GM12878 (cell line): ENCODE results near the gene VAT1. TPM values are rescaled to one million over a fixed set of nuclear protein-coding genes. Genes with fewer than 3 reads are reported as not detected.

Experiments
- ATAC-seq: fragments of 200-7000 bp; cut with Tn5 transposase; 3 replicates; pipeline ENCODE4 v1.9.1; 2020; ENCODE audit warnings: mild to moderate bottlenecking, moderate library complexity
- BruUV-seq: library from RNA; stranded (reverse); fragments of 400-500 nt; replicated peaks from 2 replicates; lab custom pipeline; 2021; lab: Mats Ljungman, UMichigan
- CTCF ChIA-PET: fragments of 300-600 bp; sonication (Branson Sonifier 250); formaldehyde crosslinking; extraction: SDS; loops from one replicate; lab custom pipeline; 2021; ENCODE audit warnings: inconsistent platforms; lab: Yijun Ruan, JAX
- POLR2A ChIA-PET: fragments of 350-600 bp; formaldehyde crosslinking; extraction: SDS; loops from one replicate; lab custom pipeline; 2021; ENCODE audit warnings: inconsistent platforms; lab: Charles Lee
- RAD21 ChIA-PET: fragments of 300-600 bp; sonication (Branson Sonifier 250); formaldehyde crosslinking; loops from one replicate; lab custom pipeline; 2023; ENCODE audit warnings: antibody characterized with exemption; ENCODE audit not compliant: unreplicated experiment; lab: Charles Lee
- SMC1A ChIA-PET: fragments of 300-600 bp; sonication (Branson Sonifier 250); formaldehyde crosslinking; loops from one replicate; lab custom pipeline; 2023; ENCODE audit not compliant: unreplicated experiment, uncharacterized antibody; lab: Charles Lee
- DNase-seq: peaks from one replicate; pipeline ENCODE4 v3.0.0-alpha.2; 2011; ENCODE audit warnings: low read depth, low spot score
- FAIRE-seq: peaks from 3 replicates; lab custom pipeline; 2011; peaks lifted over from hg19 to GRCh38; lab: Jason Lieb, UNC
- H2AFZ ChIP-seq: 2 replicates; pipeline ENCODE4 v1.6.0; 2011; ENCODE audit warnings: low read depth, low read length, control low read depth; ENCODE audit not compliant: control insufficient read depth
- H3K27ac ChIP-seq: 2 replicates; pipeline ENCODE4 v1.5.1; 2011; ENCODE audit warnings: control low read depth; ENCODE audit not compliant: control insufficient read depth, insufficient read depth
- H3K27me3 ChIP-seq, 2 experiments: replicated peaks in 1 of 2; 2 replicates each; pipeline versions ENCODE4 v1.6.0 to v1.6.1; 2011; ENCODE audit warnings: low read length in 1 of 2; ENCODE audit not compliant: control insufficient read depth in 2 of 2, insufficient read depth in 2 of 2
- H3K36me3 ChIP-seq, 2 experiments: 2 replicates each; pipeline ENCODE4 v1.5.1; 2011; ENCODE audit warnings: low read length in 1 of 2; ENCODE audit not compliant: control insufficient read depth in 2 of 2, insufficient read depth in 2 of 2
- H3K4me1 ChIP-seq: 2 replicates; pipeline ENCODE4 v1.6.1; 2011; ENCODE audit warnings: mild to moderate bottlenecking, low read length, moderate library complexity, mixed read lengths; ENCODE audit not compliant: control insufficient read depth, insufficient read depth
- H3K4me2 ChIP-seq: 2 replicates; pipeline ENCODE4 v1.6.0; 2011; ENCODE audit warnings: control low read depth; ENCODE audit not compliant: control insufficient read depth, insufficient read depth
- H3K4me3 ChIP-seq: fragments of 200-600 bp; sonication (generic); 2 replicates; pipeline ENCODE4 v1.5.1; 2016
- H3K79me2 ChIP-seq: 2 replicates; pipeline ENCODE4 v1.6.0; 2011; ENCODE audit warnings: low read length; ENCODE audit not compliant: control insufficient read depth, insufficient read depth
- H3K9ac ChIP-seq: 2 replicates; pipeline ENCODE4 v1.8.0; 2011; ENCODE audit warnings: low read length, control low read depth, mixed read lengths; ENCODE audit not compliant: control insufficient read depth, insufficient read depth
- H3K9me3 ChIP-seq: replicated peaks from 3 replicates; pipeline ENCODE4 v1.5.1; 2011; ENCODE audit warnings: mild to moderate bottlenecking, low read length; ENCODE audit not compliant: control insufficient read depth, insufficient read depth
- H4K20me1 ChIP-seq: 2 replicates; pipeline ENCODE4 v1.6.0; 2011; ENCODE audit not compliant: control insufficient read depth, insufficient read depth
- BACH1 ChIP-seq: fragments of 450-650 bp; IDR thresholded peaks from 2 replicates; pipeline ENCODE4 v1.6.1; 2017; ENCODE audit warnings: mild to moderate bottlenecking, borderline replicate concordance
- BCL11A ChIP-seq: IDR thresholded peaks from 2 replicates; pipeline ENCODE4 v1.6.1; 2011; ENCODE audit warnings: low read depth, low read length
- HDGF ChIP-seq: fragments of 450-650 bp; IDR thresholded peaks from 2 replicates; pipeline ENCODE4 v1.6.1; 2016; ENCODE audit warnings: antibody characterized with exemption
- MTA2 ChIP-seq: fragments of 450-650 bp; IDR thresholded peaks from 2 replicates; pipeline ENCODE4 v1.6.1; 2016; ENCODE audit warnings: low read depth, mild to moderate bottlenecking, moderate library complexity
- MYB ChIP-seq: fragments of 150-350 bp; IDR thresholded peaks from 2 replicates; pipeline ENCODE4 v1.6.1; 2014; ENCODE audit warnings: mild to moderate bottlenecking, low read depth, low read length, borderline replicate concordance
- WGBS: methylation state at CpG from one replicate; pipeline ENCODE4 v1.1.6; 2016; ENCODE audit warnings: low lambda C conversion rate; ENCODE audit not compliant: insufficient replicate concordance, insufficient coverage; ENCODE audit errors: missing lambda C conversion rate; 5-methylcytosine and 5-hydroxymethylcytosine counted together
- in situ Hi-C: fragments of 300-500 bp; cut with MboI; formaldehyde crosslinking; loops from 9 replicates; pipeline ENCODE4 v1.14.3; 2018; ENCODE audit warnings: mixed read lengths
- intact Hi-C: fragments of 100-400 bp; cut with micrococcal nuclease; formaldehyde crosslinking; loops from one replicate; pipeline ENCODE4 v1.14.2; 2022; ENCODE audit not compliant: unreplicated experiment
- polyA plus RNA-seq, 11 experiments: library from polyadenylated mRNA; depleted of rRNA in 4 of 11; unstranded in 6 of 11; stranded (reverse) in 5 of 11; fragments of >200 nt; fragmentation: Nextera tagmentation in 4 of 11; fragmentation: Illumina TruSeq in 1 of 11; extraction: Ambion mirVana in 4 of 11; extraction: Trizol in 1 of 11; gene quantifications; 1 replicate in 1 of 11; 2 replicates in 10 of 11; pipeline versions ENCODE4 v1.2.1 to v1.2.3, GENCODE V29; 2011 to 2016; ENCODE audit warnings: inconsistent platforms in 2 of 11, missing spikeins in 2 of 11, low read depth in 1 of 11
- total RNA-seq, 4 experiments: library from RNA; depleted of rRNA in 3 of 4; stranded (reverse); fragments of >200 nt in 3 of 4; fragmentation: Illumina TruSeq in 1 of 4; extraction: Trizol in 1 of 4; gene quantifications; 2 replicates each; pipeline versions ENCODE4 v1.2.1 to v1.2.3, GENCODE V29; 2013 to 2021
- TF ChIP-seq, protein P1 (sequence below): fragments of 450-650 bp; IDR thresholded peaks from 2 replicates; pipeline ENCODE4 v1.6.1; 2017; ENCODE audit warnings: antibody characterized with exemption, mild to moderate bottlenecking, moderate library complexity
- TF ChIP-seq, protein P2 (sequence below): fragments of 150-350 bp; IDR thresholded peaks from 2 replicates; pipeline ENCODE4 v1.6.1; 2014; ENCODE audit warnings: mild to moderate bottlenecking, low read depth, low read length
- TF ChIP-seq, protein P3 (sequence below): fragments of 450-650 bp; IDR thresholded peaks from 2 replicates; pipeline ENCODE4 v1.6.1; 2017; ENCODE audit warnings: borderline replicate concordance
- TF ChIP-seq, protein P4 (sequence below): fragments of 450-650 bp; formaldehyde crosslinking; IDR thresholded peaks from 2 replicates; pipeline ENCODE4 v1.5.0; 2022; ENCODE audit warnings: mild to moderate bottlenecking, missing genetic modification characterization
- TF ChIP-seq, protein P5 (sequence below): fragments of 450-650 bp; formaldehyde crosslinking; IDR thresholded peaks from 2 replicates; pipeline ENCODE4 v1.4.0; 2020; ENCODE audit warnings: mild to moderate bottlenecking, moderate library complexity

Gene VAT1
- total and polyA plus RNA-seq, 10 of the 15 experiments (the other 5 are each of a cell fraction or from before 2014, with no cell fraction given), result 5.0 to 19.8 (median 8.2) TPM

DNA sequence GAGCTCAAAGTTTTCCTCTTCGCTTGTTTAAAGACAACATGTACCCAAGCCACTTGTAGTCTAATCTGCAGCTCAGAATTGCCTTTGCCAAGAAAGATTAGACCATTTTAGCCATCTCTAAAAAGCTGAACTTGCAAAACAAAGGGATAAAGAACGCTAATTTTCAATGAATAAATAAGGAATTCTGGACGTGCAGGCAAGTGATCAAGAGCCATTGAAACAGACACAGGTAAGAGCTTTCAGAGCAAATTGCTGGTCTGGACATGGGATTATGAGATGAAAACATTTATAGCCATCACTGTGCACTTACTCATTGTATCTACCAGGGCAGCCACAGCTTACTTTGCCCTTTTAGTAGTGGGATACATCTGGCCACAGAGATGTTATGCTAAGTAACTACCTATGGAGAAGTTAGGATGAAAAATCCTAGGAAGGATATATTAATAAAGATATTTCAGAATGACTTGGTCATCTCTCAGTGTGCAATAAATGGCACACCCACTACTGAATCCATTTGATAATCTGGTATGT, 47.2 kb upstream of the VAT1 start:
- 98% methylated on average over 3 of the region's 3 CpGs for WGBS
- Histone ChIP-seq H3K9ac (no peak overlapping the region), H3K4me2 (no peak overlapping the region), H3K9me3 (no peaks in the 10 kb centered on the region), H3K4me1 (no peaks in the 10 kb centered on the region), H3K4me3 (no peak overlapping the region), H3K36me3 (peaks cover 0 to 9% of the 10 kb centered on the region in 2 experiments; a peak in 2 of 4 replicates), H3K27ac (no peak overlapping the region), H3K27me3 (no peaks in the 10 kb centered on the region), H2AFZ (no peak overlapping the region), H3K79me2 (no peaks in the 10 kb centered on the region), H4K20me1 (no peaks in the 10 kb centered on the region)
- intact Hi-C loops, result no loop called here
- FAIRE-seq (no peak), DNase-seq (no peak), ATAC-seq (no peak)
- POLR2A ChIA-PET, result interaction anchor here (0.6 to 1.2 kb wide), 2 partner anchors 56 to 509 kb away, joined by 3 read pairs; partner anchors contain the start of gene BRCA1
- RAD21 ChIA-PET, result no interaction called here
- in situ Hi-C loops, result no loop called here
- CTCF ChIA-PET, result interaction anchor here (0.9 to 1.1 kb wide), 3 partner anchors 22 to 63 kb away, joined by 3 read pairs; no protein-coding TSS in a partner anchor
- BruUV-seq, result no TSS peak
- SMC1A ChIA-PET, result no interaction called here
- TF ChIP-seq MYB (no peak), BACH1 (no peak), BCL11A (no peak), HDGF (no peak), MTA2 (no peak)
- TF ChIP-seq, protein P1, sequence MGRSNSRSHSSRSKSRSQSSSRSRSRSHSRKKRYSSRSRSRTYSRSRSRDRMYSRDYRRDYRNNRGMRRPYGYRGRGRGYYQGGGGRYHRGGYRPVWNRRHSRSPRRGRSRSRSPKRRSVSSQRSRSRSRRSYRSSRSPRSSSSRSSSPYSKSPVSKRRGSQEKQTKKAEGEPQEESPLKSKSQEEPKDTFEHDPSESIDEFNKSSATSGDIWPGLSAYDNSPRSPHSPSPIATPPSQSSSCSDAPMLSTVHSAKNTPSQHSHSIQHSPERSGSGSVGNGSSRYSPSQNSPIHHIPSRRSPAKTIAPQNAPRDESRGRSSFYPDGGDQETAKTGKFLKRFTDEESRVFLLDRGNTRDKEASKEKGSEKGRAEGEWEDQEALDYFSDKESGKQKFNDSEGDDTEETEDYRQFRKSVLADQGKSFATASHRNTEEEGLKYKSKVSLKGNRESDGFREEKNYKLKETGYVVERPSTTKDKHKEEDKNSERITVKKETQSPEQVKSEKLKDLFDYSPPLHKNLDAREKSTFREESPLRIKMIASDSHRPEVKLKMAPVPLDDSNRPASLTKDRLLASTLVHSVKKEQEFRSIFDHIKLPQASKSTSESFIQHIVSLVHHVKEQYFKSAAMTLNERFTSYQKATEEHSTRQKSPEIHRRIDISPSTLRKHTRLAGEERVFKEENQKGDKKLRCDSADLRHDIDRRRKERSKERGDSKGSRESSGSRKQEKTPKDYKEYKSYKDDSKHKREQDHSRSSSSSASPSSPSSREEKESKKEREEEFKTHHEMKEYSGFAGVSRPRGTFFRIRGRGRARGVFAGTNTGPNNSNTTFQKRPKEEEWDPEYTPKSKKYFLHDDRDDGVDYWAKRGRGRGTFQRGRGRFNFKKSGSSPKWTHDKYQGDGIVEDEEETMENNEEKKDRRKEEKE, result no peak
- TF ChIP-seq, protein P2, sequence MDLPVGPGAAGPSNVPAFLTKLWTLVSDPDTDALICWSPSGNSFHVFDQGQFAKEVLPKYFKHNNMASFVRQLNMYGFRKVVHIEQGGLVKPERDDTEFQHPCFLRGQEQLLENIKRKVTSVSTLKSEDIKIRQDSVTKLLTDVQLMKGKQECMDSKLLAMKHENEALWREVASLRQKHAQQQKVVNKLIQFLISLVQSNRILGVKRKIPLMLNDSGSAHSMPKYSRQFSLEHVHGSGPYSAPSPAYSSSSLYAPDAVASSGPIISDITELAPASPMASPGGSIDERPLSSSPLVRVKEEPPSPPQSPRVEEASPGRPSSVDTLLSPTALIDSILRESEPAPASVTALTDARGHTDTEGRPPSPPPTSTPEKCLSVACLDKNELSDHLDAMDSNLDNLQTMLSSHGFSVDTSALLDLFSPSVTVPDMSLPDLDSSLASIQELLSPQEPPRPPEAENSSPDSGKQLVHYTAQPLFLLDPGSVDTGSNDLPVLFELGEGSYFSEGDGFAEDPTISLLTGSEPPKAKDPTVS, result no peak
- TF ChIP-seq, protein P3, sequence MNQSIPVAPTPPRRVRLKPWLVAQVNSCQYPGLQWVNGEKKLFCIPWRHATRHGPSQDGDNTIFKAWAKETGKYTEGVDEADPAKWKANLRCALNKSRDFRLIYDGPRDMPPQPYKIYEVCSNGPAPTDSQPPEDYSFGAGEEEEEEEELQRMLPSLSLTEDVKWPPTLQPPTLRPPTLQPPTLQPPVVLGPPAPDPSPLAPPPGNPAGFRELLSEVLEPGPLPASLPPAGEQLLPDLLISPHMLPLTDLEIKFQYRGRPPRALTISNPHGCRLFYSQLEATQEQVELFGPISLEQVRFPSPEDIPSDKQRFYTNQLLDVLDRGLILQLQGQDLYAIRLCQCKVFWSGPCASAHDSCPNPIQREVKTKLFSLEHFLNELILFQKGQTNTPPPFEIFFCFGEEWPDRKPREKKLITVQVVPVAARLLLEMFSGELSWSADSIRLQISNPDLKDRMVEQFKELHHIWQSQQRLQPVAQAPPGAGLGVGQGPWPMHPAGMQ, result no peak
- TF ChIP-seq, protein P4, sequence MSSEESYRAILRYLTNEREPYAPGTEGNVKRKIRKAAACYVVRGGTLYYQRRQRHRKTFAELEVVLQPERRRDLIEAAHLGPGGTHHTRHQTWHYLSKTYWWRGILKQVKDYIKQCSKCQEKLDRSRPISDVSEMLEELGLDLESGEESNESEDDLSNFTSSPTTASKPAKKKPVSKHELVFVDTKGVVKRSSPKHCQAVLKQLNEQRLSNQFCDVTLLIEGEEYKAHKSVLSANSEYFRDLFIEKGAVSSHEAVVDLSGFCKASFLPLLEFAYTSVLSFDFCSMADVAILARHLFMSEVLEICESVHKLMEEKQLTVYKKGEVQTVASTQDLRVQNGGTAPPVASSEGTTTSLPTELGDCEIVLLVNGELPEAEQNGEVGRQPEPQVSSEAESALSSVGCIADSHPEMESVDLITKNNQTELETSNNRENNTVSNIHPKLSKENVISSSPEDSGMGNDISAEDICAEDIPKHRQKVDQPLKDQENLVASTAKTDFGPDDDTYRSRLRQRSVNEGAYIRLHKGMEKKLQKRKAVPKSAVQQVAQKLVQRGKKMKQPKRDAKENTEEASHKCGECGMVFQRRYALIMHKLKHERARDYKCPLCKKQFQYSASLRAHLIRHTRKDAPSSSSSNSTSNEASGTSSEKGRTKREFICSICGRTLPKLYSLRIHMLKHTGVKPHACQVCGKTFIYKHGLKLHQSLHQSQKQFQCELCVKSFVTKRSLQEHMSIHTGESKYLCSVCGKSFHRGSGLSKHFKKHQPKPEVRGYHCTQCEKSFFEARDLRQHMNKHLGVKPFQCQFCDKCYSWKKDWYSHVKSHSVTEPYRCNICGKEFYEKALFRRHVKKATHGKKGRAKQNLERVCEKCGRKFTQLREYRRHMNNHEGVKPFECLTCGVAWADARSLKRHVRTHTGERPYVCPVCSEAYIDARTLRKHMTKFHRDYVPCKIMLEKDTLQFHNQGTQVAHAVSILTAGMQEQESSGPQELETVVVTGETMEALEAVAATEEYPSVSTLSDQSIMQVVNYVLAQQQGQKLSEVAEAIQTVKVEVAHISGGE (CRISPR knock-in tag), result no peak
- TF ChIP-seq, protein P5, sequence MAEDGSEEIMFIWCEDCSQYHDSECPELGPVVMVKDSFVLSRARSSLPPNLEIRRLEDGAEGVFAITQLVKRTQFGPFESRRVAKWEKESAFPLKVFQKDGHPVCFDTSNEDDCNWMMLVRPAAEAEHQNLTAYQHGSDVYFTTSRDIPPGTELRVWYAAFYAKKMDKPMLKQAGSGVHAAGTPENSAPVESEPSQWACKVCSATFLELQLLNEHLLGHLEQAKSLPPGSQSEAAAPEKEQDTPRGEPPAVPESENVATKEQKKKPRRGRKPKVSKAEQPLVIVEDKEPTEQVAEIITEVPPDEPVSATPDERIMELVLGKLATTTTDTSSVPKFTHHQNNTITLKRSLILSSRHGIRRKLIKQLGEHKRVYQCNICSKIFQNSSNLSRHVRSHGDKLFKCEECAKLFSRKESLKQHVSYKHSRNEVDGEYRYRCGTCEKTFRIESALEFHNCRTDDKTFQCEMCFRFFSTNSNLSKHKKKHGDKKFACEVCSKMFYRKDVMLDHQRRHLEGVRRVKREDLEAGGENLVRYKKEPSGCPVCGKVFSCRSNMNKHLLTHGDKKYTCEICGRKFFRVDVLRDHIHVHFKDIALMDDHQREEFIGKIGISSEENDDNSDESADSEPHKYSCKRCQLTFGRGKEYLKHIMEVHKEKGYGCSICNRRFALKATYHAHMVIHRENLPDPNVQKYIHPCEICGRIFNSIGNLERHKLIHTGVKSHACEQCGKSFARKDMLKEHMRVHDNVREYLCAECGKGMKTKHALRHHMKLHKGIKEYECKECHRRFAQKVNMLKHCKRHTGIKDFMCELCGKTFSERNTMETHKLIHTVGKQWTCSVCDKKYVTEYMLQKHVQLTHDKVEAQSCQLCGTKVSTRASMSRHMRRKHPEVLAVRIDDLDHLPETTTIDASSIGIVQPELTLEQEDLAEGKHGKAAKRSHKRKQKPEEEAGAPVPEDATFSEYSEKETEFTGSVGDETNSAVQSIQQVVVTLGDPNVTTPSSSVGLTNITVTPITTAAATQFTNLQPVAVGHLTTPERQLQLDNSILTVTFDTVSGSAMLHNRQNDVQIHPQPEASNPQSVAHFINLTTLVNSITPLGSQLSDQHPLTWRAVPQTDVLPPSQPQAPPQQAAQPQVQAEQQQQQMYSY (CRISPR knock-in tag), result no peak
